HG03460 (cell line): ENCODE data around the gene CMTM7.

Source experiments
- ATAC-seq: cut with Tn5 transposase; IDR thresholded peaks from one replicate; pipeline ENCODE4 v1.9.1; 2021; ENCODE audit not compliant: unreplicated experiment

CMTM7 gene

DNA sequence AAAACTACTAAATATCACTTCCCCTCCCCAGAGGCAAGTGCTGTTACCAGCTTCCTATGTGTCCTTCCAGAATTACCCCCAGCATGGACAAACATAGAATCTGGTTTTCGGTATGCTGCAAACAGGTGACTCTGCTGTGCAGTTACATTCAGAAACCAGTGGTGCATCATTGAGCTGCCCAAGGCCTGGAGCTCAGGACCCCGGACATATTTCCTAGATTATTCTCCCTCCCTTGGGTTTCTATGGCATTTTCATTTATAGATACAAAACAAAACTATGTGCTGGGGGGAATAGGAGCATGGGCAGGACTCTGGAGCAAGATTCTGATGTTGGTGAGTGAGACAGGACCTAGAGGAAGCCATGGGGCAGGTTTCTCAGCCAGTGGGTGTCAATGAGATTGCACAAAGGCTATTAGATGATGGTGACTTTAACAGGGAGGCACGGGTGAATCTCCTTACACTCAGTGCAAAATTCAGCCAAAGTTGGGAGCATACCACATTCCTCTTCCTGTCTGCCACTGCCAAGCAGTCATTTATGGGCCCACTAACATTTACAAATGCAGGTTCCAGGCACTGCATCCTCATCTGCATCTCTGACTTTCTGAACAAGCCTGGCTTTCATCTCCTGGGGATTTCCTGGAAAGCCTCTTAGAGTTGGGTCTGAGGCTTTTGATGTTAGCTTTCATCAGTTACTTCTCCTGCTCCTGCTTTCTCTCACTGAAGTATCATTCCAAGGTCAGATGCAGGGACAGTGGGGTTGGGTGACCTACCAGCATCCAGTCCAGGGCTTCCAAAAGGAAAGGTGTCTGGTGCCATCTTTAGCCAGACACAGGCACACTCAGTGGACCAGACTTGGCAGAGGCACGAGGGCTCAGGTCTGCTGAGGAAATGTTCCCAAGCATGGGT is 44.5 kb downstream of the CMTM7 start:
- ATAC-seq = no peak

DNA sequence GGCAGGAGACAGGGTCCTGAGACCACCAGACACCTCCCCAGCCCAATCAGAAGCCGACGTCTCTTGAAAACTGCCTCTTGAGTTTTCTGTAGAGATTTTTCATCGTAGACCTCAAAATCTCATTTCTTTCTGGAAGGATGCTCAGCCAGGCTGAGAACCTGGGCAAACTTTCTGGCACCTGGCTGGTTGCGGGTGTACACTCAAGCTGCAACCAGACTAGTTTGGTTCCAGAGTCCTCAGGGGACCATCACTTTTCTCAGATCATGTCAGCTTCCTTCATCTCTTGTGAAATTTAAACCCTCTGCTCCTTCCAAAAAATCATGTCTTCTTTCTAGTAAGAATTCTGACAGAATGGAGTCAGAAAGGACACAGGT is 45.1 kb downstream of the CMTM7 start:
- ATAC-seq = peak; percentile 37

DNA sequence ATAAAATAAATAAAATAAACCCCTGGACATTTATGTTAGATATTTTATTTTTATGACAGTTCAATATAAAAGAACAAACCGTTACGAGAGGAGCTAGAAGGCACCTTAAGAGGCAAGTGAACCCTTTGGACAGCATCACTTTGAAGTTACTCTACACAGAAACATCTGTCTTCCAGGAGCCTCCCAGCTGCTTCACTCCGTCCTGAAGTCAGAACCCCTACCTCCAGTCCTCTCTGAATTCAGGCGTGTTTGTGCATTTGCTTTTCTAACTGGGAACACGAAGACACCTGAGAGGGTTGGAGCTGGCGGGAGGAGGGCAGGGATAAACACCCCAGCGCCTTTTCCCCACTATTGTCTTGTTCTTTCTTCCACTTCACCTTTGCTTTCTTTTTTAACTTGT is 46.2 kb downstream of the CMTM7 start:
- no peak for ATAC-seq

DNA sequence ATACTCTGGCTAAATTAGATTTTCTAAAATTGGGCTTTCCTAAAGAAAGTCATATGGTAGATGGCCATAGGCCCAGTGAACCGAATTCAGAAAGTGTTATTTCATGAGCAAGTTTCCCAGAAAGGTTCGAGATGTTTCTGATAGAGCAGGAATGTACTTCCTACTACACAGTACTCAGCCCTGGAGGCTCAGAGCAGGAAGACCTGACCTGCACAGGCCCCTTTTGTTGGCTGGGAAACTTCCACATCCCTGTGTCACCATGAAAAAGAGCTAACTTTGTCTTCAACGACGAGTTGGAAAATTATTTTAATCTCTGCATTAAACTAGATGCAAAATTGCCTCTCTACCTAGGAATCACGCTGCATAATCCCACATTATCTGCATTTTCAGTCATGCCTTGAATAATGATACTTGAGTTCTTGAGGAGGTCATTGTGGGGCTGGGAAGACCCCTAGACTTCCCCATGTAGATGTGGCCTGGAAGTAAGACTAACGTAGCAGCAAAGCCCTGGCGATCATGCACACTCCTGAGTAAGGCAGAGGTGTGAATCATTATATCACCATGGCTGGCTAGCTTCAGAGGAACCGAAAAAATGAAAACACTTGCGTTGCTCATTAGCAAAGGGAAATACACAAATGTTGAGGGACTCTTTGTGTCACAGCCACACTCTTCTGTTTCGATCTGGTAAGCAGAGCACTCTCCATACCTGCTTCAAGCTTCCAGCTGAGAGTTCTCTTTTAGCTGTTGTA is 47.1 kb downstream of the CMTM7 start:
- peak; percentile 84 for ATAC-seq

DNA sequence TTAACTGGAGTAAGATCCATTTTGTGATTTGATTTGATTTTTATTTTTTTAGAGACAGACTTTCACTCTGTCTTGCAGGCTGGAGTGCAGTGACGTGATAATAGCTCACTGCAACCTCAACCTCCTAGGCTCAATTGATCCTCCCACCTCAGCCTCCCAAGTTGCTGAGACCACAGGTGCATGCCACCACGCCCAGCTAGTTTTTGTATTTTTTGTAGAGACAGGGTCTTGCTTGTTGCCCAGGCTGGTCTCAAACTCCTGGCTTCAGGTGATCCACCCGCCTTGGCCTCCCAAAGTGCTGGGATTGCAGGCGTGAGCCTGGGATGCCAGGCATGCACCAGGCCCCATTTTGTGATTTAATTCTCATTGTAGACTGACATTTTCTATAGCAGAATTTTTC is 47.8 kb downstream of the CMTM7 start:
- peak; percentile 16 for ATAC-seq

DNA sequence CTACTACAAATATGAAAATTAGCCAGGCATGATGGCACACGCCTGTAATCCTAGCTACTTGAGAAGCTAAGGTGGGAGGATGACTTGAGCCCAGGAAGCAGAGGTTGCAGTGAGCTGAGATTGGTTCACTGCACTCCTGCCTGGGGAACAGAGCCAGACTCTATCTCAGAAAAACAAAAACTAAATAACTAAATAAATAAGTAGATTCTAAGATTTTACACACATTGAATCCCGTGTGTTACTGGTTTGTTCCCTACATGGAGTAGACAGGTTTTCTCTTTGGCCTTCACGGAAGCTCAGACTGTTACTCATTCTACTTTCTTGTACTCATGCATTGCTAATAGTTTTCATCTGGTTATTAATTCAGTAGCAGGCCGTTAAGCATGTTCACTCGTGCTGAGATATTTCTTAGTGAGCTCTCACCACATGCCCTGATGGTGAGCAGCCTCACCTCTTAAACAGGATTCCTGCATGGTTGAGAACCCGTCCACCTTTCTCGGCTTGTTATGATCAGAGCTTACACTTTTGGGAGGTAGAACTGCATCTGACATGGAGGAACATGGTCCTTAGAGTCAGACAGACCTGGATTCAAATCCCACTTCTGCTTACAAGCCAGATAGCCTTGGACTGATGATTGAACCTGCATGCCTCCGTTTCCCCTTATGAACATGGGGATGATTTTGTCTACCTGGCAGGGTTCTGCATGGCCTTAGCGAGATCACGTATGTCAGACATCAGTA is 49.1 kb downstream of the CMTM7 start:
- no peak for ATAC-seq

DNA sequence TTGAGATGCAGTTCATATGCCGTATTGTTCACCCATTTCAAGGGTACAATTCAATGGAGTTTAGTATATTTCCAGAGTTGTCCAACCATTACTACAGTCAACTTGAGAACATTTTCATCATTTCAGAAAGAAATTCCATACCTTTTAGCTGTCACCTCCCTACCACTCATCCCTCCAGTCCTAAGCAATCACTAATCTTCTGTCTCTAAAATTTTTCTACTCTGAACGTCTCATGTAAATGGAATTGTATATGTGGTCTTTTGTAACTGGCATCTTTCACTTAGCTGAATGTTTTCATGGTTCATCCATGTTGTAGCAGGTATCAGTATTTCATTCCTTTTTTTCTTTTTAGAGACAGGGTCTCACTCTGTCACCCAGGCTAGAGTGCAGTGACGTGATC is 51.1 kb downstream of the CMTM7 start:
- no peak for ATAC-seq

DNA sequence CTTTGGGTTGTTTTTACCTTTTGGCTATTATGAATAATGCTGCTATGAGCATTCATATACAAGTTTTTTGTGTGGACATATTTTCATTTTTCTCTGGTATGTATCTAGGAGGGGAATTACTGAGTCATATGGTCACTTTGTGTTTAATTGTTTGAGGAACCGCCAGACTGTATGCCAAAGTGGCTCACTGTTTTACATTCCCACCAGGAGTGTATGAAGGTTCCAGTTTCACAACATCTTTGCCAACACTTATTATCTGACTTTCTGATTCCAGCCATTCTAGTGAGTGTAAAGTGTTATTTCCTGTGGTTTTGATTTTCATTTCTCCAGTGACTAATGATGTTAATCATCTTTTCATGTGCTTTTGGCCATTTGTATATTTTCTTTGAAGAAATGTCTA is 51.8 kb downstream of the CMTM7 start:
- no peak for ATAC-seq

DNA sequence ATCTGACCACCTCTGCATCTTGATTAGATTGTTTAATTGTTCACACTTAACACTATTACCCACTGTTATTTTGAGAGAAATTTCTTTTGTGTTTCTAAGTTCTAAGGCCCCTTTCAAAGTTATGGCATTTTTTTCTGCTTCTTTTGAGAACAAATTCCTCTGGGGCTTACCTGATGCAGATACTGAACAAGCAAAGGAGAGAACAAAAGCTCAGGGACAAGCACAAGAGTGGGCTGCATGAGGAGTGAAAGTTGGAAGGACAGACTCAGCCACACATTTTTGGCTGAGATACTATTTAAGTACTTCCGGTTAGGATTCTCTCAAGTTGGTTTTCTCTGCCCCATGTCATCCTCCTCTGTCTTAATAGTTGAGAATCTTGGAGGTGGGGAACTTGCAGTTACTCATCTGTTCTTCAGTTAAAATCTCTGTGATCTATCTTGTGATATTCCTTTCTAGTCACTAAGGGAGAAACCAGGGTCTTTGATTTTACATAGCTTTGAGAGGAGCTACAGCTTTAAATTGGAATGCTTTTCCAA is 56.3 kb downstream of the CMTM7 start:
- no peak for ATAC-seq

DNA sequence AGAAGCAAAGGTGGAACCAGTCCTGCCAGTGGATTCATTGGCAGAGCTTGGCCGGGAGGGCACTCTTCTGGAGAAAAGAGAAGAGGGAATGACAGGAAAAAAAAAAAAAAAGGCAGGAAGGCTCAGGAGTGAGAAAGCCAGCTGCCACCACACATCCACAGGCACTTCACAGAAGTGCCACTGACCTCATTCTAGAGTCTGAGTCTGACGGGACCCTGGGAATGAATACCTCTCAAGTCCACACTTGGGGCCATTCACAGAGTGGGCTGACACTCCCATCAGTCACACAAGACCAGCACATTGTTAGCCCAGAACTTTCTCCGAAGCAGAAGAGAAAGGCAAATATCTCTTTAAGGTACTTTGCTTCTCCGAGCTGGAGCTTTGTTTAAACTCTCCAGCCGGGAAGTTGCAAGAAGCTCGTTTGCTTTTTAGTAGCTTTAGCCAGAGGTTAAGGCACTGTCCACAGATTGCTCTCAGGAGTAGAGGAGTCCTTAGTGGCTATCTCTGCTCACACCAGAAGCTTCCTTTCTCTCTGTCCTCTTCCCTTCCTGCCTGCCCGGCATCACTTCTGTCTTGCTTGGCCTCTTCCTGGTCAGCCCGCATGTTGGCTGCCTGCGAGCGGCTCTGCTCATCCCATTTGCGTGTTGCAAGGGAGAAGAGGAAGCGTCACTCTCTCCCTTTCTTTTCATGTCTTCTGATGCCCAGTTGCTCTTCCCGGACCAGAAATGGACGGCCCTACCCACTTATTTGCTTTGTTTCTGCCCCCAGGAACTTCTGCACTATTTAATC is 57.2 kb downstream of the CMTM7 start:
- no peak for ATAC-seq

DNA sequence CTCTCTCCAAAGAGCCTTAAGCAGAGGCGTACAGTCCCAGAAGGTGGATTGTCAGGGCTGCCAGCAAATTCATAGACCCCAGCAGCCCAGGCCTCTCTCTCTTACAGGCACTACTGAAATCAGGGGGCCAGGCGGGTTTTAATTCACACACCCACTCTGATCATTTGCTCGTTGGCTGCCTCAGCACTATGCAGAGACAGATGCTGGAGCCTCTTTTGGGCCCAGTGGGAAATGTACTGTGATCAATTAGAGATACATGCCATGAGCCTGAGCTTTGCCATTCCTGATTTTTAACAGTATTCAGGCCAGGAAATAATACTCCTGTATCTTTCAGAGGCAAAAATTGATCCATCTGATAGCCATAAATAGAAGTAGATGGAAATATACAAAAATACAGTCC is 58.0 kb downstream of the CMTM7 start:
- ATAC-seq = no peak

DNA sequence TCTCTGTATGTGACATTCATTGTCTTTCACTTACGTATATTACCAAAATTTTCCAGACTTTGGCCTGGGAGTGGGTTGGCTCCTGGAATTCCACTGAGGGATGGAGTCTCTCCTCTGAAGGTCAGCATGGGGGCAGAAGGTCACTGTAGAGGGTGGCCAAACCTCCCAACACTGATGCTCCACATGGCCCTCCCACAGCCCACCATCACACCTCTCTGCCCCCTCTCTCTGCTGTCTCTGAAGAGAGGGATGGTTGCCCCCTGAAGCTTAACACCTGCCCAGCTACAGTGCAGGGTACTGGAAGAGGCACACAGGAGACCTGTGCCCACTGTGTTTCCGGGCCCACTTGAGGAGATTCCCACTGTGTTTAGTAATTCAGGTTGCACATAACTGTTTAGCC is 58.8 kb downstream of the CMTM7 start:
- ATAC-seq = no peak

DNA sequence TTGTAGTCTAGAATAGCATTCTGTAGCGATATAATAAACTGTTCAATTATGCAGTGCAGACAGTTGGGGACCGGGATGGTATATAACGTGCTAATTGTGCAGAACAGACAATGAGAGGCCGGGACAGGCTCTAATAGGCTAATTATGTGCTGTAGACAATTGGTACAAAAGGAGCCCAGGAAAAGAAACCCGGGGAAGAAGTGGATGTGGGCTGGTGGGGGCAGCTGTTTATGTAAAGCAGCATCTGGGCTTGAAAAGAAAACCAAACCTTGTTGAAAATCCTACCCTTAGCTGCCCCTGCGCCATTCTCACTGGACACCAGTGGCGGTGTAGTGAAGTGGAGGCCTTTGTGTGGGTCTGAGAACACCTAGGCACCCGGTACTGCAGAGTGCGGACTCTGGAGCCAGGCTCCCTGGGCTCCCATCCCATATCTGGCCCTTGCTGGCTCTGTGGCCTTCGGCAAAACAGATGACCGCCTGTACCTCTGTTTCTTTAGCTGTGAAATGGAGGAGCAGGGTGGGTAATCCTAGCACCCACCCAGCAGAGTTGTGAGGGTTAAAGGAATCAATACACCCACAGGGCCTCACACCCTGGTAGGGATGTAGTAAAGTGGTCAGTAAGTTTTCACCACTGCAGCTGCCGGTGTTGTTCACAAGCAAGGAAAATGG is 59.5 kb downstream of the CMTM7 start:
- no peak for ATAC-seq

DNA sequence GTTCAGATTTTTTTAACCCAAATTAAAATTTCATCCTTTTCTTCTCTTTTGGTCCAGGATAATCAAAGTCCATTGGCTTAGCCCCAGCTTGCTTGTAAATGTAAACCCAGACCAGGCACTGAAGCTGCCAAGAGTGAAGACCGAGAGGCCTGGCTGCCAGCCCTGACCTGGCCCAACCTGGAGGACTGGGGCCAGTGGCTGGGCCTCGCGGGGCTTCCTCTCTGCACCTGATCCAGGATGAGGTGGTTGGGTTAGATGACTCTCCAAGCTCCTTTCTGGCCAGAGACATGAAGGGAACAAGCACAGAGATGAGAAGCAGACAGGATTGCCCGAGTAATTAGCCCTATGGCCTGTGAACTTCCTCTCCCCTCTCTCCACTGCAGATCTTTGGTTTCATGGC is 60.4 kb downstream of the CMTM7 start:
- no peak for ATAC-seq

DNA sequence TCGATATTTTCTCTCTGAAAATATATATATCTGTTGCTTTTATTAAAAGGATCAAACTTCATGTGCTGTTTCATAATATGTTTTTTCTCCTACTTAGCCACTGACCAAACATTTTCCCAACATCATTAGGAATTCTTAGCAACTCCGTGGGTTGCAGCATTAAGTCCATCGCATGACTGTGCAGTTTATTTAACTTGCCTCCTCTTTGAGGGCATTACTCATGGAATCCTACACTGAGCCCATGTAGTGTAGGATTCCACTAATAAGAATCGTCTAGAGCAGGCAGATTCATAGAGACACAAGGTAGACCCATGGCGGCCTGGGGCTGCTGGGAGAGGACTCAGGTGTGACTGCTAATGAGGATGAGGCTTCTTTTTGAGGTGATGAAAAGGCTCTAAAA is 61.7 kb downstream of the CMTM7 start:
- ATAC-seq = no peak

DNA sequence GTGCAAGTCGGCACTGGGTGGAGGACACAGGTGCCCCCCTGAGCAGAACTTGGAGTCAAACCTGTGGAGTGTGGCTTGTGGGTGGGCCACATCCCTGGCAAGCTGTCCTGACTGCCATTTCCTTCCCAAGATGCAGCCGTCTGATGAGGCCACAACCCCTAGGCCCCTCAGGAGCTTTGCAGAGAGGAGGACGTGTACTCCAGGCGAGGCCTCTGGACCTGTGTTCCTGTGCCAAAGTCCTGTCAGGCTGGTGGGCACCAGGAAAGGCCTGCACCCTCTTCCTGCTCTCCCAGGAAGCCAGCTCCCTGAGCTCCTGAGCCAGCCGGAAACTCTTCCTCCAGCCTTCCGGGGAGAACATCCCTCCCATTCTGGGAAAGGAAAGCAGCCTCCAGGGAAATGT is 62.5 kb downstream of the CMTM7 start:
- ATAC-seq = no peak

DNA sequence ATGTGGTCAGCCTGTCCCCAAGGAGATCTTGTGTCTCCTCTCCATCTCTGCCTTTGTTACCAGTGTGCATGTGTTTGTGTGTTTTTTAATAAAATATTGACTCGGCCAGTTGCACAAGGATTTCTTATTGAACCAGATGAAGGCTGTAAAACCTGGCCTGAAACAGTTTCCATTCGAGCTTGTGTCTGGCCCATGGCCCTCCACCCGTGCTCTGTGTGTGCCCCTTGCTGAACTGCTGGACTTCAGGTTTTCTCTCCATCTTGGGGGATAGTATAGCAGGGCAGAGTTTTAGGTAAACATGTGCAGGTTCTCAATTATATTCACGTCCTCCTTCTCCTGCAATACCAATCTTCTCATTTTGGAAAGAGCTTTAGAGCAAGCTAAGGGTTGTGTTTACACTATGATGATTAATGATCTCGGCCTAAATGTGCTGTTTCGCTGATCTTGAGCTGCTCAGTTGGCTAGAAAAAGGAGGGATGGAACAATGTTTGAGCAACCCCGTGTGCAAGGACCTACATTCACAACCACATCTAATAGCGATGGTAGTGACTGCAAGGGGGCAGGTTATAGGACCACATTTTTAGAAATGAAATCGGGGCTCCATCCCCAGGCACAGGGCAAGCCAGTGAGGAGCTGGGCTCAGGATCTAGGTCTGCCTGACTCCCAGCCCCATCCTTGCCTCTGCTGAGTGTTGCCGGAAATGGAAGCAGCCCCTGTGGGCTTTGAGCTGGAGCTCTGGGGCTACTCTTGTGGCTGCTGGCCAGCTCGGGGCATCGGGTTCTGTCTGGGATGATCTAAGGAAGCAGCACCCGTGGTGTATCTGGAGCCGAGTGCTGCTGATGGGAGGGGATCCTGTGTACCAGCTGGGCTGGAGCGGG is 63.3 kb downstream of the CMTM7 start:
- ATAC-seq = no peak

DNA sequence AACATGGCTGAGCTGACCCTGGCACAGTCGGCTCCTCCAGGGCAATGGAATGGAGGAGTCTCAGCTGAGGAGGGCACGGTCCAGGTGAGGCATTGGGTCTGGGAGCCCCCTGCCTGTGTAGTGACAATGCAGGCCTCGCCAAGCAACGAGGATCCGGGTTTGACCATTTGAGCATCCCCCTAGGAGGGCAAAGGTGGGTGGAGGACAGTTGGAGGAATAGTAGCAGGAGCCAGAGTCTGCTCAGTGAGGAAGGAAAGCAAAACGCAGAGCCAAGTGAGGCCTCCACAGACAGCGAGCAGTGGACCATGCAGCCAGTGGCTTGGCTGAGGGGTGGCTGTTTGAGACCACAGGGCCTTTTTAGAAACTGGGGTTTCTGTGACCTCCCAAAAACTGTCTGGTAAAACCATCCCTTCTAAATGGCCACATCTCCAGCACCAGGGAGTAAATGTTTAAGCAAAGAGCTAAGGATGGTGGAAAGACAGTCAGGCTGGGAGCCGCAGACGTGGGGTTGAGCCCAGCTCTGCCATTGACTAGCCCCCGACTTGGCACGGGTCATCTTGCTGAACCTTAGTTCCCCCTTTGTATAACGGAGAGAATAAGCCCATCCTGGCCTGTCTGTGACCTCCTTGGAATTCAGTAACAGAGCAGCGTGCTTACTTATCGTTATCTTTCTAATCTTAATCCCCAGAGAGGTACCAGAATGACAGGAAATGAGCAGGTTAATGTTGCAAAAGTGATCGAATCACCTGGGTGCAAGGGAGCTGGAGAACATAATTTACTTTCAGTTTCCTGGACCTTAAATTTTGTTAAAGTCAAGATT is 64.2 kb downstream of the CMTM7 start:
- ATAC-seq = peak; percentile 35
